GM23338 (cell line): ENCODE measurements around the gene B4GALT6. TPM values are rescaled to one million over a fixed set of nuclear protein-coding genes. Genes with fewer than 3 reads are reported as not detected.

Experiments
- ATAC-seq: fragments of 200-7000 bp; cut with Tn5 transposase; 3 replicates; pipeline ENCODE4 v1.9.1; 2020
- DNase-seq: peaks from one replicate; pipeline ENCODE4 v3.0.0-alpha.2; 2015; ENCODE audit warnings: low spot score
- H2AFZ ChIP-seq: fragments of 200-600 bp; sonication (generic); 2 replicates; pipeline ENCODE4 v1.8.0; 2016; ENCODE audit warnings: antibody characterized with exemption, mild to moderate bottlenecking, moderate library complexity
- H3F3A ChIP-seq: fragments of 200-600 bp; sonication (generic); replicated peaks from 2 replicates; pipeline ENCODE4 v1.8.0; 2017; ENCODE audit warnings: antibody characterized with exemption, mixed run types, low read depth
- H3K27ac ChIP-seq: fragments of 200-600 bp; sonication (generic); 2 replicates; pipeline ENCODE4 v1.6.1; 2016; ENCODE audit warnings: low read depth
- H3K27me3 ChIP-seq: fragments of 200-600 bp; sonication (generic); 2 replicates; pipeline ENCODE4 v1.8.0; 2016; ENCODE audit warnings: mild to moderate bottlenecking, mixed run types, moderate library complexity; ENCODE audit not compliant: insufficient read depth
- H3K36me3 ChIP-seq: fragments of 200-600 bp; sonication (generic); 2 replicates; pipeline ENCODE4 v1.8.0; 2016; ENCODE audit warnings: mild to moderate bottlenecking; ENCODE audit not compliant: insufficient read depth
- H3K4me1 ChIP-seq: fragments of 200-600 bp; sonication (generic); 2 replicates; pipeline ENCODE4 v1.8.0; 2016; ENCODE audit warnings: mild to moderate bottlenecking, moderate library complexity; ENCODE audit not compliant: insufficient read depth
- H3K4me2 ChIP-seq: fragments of 200-600 bp; sonication (generic); 2 replicates; pipeline ENCODE4 v1.7.1; 2017; ENCODE audit warnings: mixed run types
- H3K4me3 ChIP-seq: fragments of 200-600 bp; sonication (generic); 2 replicates; pipeline ENCODE4 v1.6.1; 2016; ENCODE audit warnings: mixed run types
- H3K79me2 ChIP-seq: fragments of 200-600 bp; sonication (generic); replicated peaks from 2 replicates; pipeline ENCODE4 v1.8.0; 2017; ENCODE audit warnings: mild to moderate bottlenecking; ENCODE audit not compliant: insufficient read depth
- H3K9me2 ChIP-seq: fragments of 200-600 bp; sonication (generic); 2 replicates; pipeline ENCODE4 v1.8.0; 2017; ENCODE audit not compliant: insufficient read depth
- H4K20me1 ChIP-seq: fragments of 200-600 bp; sonication (generic); replicated peaks from 2 replicates; pipeline ENCODE4 v1.8.0; 2017; ENCODE audit warnings: mild to moderate bottlenecking; ENCODE audit not compliant: insufficient read depth
- H3K27ac Mint-ChIP-seq: 2 replicates; pipeline ENCODE4 v1.8.0; 2020; ENCODE audit warnings: inconsistent platforms, mild to moderate bottlenecking, moderate library complexity, mixed read lengths
- H3K27me3 Mint-ChIP-seq: 3 replicates; pipeline ENCODE4 v1.8.0; 2022; ENCODE audit warnings: low read depth, mild to moderate bottlenecking, moderate library complexity, mixed read lengths, inconsistent platforms; ENCODE audit not compliant: insufficient read depth, poor library complexity
- H3K36me3 Mint-ChIP-seq: 3 replicates; pipeline ENCODE4 v1.8.0; 2021; ENCODE audit warnings: low read depth, mild to moderate bottlenecking, inconsistent platforms, moderate library complexity, mixed read lengths
- H3K4me1 Mint-ChIP-seq: 3 replicates; pipeline ENCODE4 v1.8.0; 2020; ENCODE audit warnings: mild to moderate bottlenecking, inconsistent platforms, mixed read lengths
- H3K4me3 Mint-ChIP-seq: 3 replicates; pipeline ENCODE4 v1.8.0; 2021; ENCODE audit warnings: moderate library complexity, mild to moderate bottlenecking, inconsistent platforms, mixed read lengths
- H3K9me3 Mint-ChIP-seq: 3 replicates; pipeline ENCODE4 v1.8.0; 2020; ENCODE audit warnings: moderate library complexity, mild to moderate bottlenecking, inconsistent platforms, mixed read lengths
- CREB1 ChIP-seq: fragments of 250-450 bp; sonication (Bioruptor Pico); IDR thresholded peaks from 2 replicates; pipeline ENCODE4 v1.5.0; 2020; ENCODE audit warnings: low read depth, mild to moderate bottlenecking, moderate library complexity
- EZH2 ChIP-seq: fragments of 200-600 bp; sonication (generic); IDR thresholded peaks from one replicate; pipeline ENCODE4 v1.8.0; 2017; ENCODE audit warnings: antibody characterized with exemption, mild to moderate bottlenecking, low read depth; ENCODE audit not compliant: unreplicated experiment
- EZH2phosphoT487 ChIP-seq: fragments of 200-600 bp; sonication (generic); IDR thresholded peaks from one replicate; pipeline ENCODE4 v1.8.1; 2018; ENCODE audit warnings: antibody characterized with exemption; ENCODE audit not compliant: unreplicated experiment
- JUNB ChIP-seq: IDR thresholded peaks from one replicate; pipeline ENCODE4 v1.6.1; 2016; ENCODE audit warnings: antibody characterized with exemption; ENCODE audit not compliant: unreplicated experiment
- NANOG ChIP-seq: IDR thresholded peaks from 2 replicates; pipeline ENCODE4 v1.6.1; 2016; ENCODE audit warnings: antibody characterized with exemption, borderline replicate concordance
- POLR2AphosphoS5 ChIP-seq: IDR thresholded peaks from 2 replicates; pipeline ENCODE4 v1.6.1; 2016; ENCODE audit warnings: antibody characterized with exemption, low read depth
- STAT1 ChIP-seq: IDR thresholded peaks from one replicate; pipeline ENCODE4 v1.6.1; 2016; ENCODE audit warnings: antibody characterized with exemption; ENCODE audit not compliant: unreplicated experiment
- ZNF114 ChIP-seq: fragments of 250-450 bp; sonication (Bioruptor Pico); IDR thresholded peaks from 2 replicates; pipeline ENCODE4 v1.5.0; 2020; ENCODE audit warnings: mild to moderate bottlenecking, moderate library complexity
- ZNF331 ChIP-seq: fragments of 250-450 bp; sonication (Bioruptor Pico); IDR thresholded peaks from 2 replicates; pipeline ENCODE4 v1.5.0; 2020; ENCODE audit warnings: low read depth, mild to moderate bottlenecking, moderate library complexity
- polyA plus RNA-seq: library from polyadenylated mRNA; unstranded; fragments of >200 nt; fragmentation: Nextera tagmentation; extraction: Ambion mirVana; gene quantifications from 2 replicates; pipeline ENCODE4 v1.2.1, GENCODE V29; 2016
- total RNA-seq: library from RNA; depleted of rRNA; stranded (reverse); fragments of >200 nt; shearing (Covaris generic); gene quantifications from 2 replicates; pipeline ENCODE4 v1.2.3, GENCODE V29; 2014
- TF ChIP-seq, protein P1 (sequence below), 2 experiments: fragments of 200-600 bp in 1 of 2; sonication (generic) in 1 of 2; conservative IDR thresholded peaks; 2 replicates each; pipeline versions ENCODE4 v1.5.1 to v1.6.1; 2016 to 2017; ENCODE audit warnings: antibody characterized with exemption in 2 of 2, low read depth in 2 of 2, mild to moderate bottlenecking in 2 of 2, moderate library complexity in 1 of 2
- TF ChIP-seq, protein P2 (sequence below): fragments of 250-450 bp; sonication (Bioruptor Pico); IDR thresholded peaks from 2 replicates; pipeline ENCODE4 v1.5.0; 2020; ENCODE audit warnings: mild to moderate bottlenecking, moderate library complexity
- TF ChIP-seq, protein P3 (sequence below): IDR thresholded peaks from 2 replicates; pipeline ENCODE4 v1.6.1; 2016; ENCODE audit warnings: antibody characterized with exemption
- TF ChIP-seq, protein P4 (sequence below): IDR thresholded peaks from one replicate; pipeline ENCODE4 v1.6.1; 2018; ENCODE audit warnings: antibody characterized with exemption; ENCODE audit not compliant: unreplicated experiment

The B4GALT6 gene
- total and polyA plus RNA-seq, 2 experiments from 2014 or later, result 14.8 to 33.8 TPM

DNA sequence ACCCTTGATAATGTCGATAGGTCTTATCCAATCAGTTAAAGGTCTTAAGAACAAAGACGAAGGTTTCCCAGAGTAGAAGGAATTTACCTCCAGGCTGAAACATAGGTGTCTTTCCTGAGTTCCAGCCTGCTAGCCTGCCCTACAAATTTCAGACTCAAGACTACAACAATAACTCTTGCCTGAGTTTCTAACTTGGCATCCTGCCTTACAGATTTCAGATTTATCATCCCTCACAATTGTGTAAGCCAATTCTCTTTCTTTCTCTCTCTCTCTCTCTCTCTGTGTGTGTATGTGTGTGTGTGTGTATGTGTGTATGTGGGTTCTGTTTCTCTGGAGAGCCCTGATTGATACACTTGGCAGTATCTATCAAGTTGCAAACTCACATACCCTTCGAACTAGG lies 37.2 kb upstream of the B4GALT6 start:
- ATAC-seq, result no peak
- H3F3A ChIP-seq, result no peaks in the 10 kb centered on the region
- no peaks in the 10 kb centered on the region for H4K20me1 ChIP-seq
- no peak for DNase-seq
- Mint-ChIP-seq H3K4me1 (peaks cover 3% of the 10 kb centered on the region; the same call in 2 of the 3 replicates), H3K4me3 (no peak overlapping the region), H3K36me3 (peaks cover 12% of the 10 kb centered on the region; the same call in 2 of the 3 replicates), H3K27ac (no peak overlapping the region), H3K9me3 (peaks cover 12% of the 10 kb centered on the region), H3K27me3 (peaks cover 2% of the 10 kb centered on the region)
- H3K27me3 ChIP-seq, result no peaks in the 10 kb centered on the region
- H3K27ac ChIP-seq, result no peak overlapping the region
- H3K36me3 ChIP-seq, result no peaks in the 10 kb centered on the region
- H3K4me1 ChIP-seq, result peaks cover 2% of the 10 kb centered on the region; the same call in 1 of the 2 replicates
- no peaks in the 10 kb centered on the region; the same call in 1 of the 2 replicates for H3K9me2 ChIP-seq
- H3K4me2 ChIP-seq, result no peak overlapping the region
- no peaks in the 10 kb centered on the region for H3K79me2 ChIP-seq
- H2AFZ ChIP-seq, result peak overlapping the region; percentile 48; the same call in 1 of the 2 replicates
- no peak overlapping the region for H3K4me3 ChIP-seq
- TF ChIP-seq CREB1 (CRISPR knock-in tag) (no peak), ZNF331 (CRISPR knock-in tag) (no peak), EZH2phosphoT487 (no peak), STAT1 (no peak), POLR2AphosphoS5 (no peak), JUNB (no peak), NANOG (no peak), EZH2 (no peak), ZNF114 (CRISPR knock-in tag) (no peak)
- TF ChIP-seq, protein P1, sequence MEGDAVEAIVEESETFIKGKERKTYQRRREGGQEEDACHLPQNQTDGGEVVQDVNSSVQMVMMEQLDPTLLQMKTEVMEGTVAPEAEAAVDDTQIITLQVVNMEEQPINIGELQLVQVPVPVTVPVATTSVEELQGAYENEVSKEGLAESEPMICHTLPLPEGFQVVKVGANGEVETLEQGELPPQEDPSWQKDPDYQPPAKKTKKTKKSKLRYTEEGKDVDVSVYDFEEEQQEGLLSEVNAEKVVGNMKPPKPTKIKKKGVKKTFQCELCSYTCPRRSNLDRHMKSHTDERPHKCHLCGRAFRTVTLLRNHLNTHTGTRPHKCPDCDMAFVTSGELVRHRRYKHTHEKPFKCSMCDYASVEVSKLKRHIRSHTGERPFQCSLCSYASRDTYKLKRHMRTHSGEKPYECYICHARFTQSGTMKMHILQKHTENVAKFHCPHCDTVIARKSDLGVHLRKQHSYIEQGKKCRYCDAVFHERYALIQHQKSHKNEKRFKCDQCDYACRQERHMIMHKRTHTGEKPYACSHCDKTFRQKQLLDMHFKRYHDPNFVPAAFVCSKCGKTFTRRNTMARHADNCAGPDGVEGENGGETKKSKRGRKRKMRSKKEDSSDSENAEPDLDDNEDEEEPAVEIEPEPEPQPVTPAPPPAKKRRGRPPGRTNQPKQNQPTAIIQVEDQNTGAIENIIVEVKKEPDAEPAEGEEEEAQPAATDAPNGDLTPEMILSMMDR (conservative IDR thresholded peaks at IDR 0.05; ENCODE audit: low read depth in 2 of 2), result no peak
- TF ChIP-seq, protein P2, sequence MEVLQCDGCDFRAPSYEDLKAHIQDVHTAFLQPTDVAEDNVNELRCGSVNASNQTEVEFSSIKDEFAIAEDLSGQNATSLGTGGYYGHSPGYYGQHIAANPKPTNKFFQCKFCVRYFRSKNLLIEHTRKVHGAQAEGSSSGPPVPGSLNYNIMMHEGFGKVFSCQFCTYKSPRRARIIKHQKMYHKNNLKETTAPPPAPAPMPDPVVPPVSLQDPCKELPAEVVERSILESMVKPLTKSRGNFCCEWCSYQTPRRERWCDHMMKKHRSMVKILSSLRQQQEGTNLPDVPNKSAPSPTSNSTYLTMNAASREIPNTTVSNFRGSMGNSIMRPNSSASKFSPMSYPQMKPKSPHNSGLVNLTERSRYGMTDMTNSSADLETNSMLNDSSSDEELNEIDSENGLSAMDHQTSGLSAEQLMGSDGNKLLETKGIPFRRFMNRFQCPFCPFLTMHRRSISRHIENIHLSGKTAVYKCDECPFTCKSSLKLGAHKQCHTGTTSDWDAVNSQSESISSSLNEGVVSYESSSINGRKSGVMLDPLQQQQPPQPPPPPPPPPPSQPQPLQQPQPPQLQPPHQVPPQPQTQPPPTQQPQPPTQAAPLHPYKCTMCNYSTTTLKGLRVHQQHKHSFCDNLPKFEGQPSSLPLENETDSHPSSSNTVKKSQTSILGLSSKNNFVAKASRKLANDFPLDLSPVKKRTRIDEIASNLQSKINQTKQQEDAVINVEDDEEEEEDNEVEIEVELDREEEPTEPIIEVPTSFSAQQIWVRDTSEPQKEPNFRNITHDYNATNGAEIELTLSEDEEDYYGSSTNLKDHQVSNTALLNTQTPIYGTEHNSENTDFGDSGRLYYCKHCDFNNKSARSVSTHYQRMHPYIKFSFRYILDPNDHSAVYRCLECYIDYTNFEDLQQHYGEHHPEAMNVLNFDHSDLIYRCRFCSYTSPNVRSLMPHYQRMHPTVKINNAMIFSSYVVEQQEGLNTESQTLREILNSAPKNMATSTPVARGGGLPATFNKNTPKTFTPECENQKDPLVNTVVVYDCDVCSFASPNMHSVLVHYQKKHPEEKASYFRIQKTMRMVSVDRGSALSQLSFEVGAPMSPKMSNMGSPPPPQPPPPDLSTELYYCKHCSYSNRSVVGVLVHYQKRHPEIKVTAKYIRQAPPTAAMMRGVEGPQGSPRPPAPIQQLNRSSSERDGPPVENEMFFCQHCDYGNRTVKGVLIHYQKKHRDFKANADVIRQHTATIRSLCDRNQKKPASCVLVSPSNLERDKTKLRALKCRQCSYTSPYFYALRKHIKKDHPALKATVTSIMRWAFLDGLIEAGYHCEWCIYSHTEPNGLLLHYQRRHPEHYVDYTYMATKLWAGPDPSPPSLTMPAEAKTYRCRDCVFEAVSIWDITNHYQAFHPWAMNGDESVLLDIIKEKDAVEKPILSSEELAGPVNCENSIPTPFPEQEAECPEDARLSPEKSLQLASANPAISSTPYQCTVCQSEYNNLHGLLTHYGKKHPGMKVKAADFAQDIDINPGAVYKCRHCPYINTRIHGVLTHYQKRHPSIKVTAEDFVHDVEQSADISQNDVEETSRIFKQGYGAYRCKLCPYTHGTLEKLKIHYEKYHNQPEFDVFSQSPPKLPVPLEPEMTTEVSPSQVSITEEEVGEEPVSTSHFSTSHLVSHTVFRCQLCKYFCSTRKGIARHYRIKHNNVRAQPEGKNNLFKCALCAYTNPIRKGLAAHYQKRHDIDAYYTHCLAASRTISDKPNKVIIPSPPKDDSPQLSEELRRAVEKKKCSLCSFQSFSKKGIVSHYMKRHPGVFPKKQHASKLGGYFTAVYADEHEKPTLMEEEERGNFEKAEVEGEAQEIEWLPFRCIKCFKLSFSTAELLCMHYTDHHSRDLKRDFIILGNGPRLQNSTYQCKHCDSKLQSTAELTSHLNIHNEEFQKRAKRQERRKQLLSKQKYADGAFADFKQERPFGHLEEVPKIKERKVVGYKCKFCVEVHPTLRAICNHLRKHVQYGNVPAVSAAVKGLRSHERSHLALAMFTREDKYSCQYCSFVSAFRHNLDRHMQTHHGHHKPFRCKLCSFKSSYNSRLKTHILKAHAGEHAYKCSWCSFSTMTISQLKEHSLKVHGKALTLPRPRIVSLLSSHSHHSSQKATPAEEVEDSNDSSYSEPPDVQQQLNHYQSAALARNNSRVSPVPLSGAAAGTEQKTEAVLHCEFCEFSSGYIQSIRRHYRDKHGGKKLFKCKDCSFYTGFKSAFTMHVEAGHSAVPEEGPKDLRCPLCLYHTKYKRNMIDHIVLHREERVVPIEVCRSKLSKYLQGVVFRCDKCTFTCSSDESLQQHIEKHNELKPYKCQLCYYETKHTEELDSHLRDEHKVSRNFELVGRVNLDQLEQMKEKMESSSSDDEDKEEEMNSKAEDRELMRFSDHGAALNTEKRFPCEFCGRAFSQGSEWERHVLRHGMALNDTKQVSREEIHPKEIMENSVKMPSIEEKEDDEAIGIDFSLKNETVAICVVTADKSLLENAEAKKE (CRISPR knock-in tag), result no peak
- TF ChIP-seq, protein P3, sequence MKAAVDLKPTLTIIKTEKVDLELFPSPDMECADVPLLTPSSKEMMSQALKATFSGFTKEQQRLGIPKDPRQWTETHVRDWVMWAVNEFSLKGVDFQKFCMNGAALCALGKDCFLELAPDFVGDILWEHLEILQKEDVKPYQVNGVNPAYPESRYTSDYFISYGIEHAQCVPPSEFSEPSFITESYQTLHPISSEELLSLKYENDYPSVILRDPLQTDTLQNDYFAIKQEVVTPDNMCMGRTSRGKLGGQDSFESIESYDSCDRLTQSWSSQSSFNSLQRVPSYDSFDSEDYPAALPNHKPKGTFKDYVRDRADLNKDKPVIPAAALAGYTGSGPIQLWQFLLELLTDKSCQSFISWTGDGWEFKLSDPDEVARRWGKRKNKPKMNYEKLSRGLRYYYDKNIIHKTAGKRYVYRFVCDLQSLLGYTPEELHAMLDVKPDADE, result no peak
- TF ChIP-seq, protein P4, sequence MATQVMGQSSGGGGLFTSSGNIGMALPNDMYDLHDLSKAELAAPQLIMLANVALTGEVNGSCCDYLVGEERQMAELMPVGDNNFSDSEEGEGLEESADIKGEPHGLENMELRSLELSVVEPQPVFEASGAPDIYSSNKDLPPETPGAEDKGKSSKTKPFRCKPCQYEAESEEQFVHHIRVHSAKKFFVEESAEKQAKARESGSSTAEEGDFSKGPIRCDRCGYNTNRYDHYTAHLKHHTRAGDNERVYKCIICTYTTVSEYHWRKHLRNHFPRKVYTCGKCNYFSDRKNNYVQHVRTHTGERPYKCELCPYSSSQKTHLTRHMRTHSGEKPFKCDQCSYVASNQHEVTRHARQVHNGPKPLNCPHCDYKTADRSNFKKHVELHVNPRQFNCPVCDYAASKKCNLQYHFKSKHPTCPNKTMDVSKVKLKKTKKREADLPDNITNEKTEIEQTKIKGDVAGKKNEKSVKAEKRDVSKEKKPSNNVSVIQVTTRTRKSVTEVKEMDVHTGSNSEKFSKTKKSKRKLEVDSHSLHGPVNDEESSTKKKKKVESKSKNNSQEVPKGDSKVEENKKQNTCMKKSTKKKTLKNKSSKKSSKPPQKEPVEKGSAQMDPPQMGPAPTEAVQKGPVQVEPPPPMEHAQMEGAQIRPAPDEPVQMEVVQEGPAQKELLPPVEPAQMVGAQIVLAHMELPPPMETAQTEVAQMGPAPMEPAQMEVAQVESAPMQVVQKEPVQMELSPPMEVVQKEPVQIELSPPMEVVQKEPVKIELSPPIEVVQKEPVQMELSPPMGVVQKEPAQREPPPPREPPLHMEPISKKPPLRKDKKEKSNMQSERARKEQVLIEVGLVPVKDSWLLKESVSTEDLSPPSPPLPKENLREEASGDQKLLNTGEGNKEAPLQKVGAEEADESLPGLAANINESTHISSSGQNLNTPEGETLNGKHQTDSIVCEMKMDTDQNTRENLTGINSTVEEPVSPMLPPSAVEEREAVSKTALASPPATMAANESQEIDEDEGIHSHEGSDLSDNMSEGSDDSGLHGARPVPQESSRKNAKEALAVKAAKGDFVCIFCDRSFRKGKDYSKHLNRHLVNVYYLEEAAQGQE, result no peak
